ENCODE data around the gene VRK2. TPM values are rescaled to one million over a fixed set of nuclear protein-coding genes. Genes with fewer than 3 reads are reported as not detected.

Gene VRK2
- total and polyA plus RNA-seq, 10 donors: 7.4 to 25.4 (median 22.7) TPM

GRCh38 chr2:58019229-58019628 is 27.4 kb upstream of the VRK2 start:
- intact Hi-C loops (cut with DNase I; ENCODE audit: low total_unique reads): no loop called here
- H3K9me3 ChIP-seq: peaks cover 0 to 22% (median 15%) of the 10 kb centered on the region in 8 donors
- H3K27ac ChIP-seq: no peak overlapping the region
- no peak overlapping the region for H3K4me3 ChIP-seq
- TF ChIP-seq CTCF (IDR thresholded peaks at IDR 0.05 in 8 of 11, conservative IDR thresholded peaks at IDR 0.05 in 3 of 11): no peak
- TF ChIP-seq POLR2A (IDR thresholded peaks at IDR 0.05): no peak
- no peak for TF ChIP-seq POLR2AphosphoS5 (IDR thresholded peaks at IDR 0.05)
- no peaks in the 10 kb centered on the region for H3K27me3 ChIP-seq (replicated peaks in 1 of 7)
- no peaks in the 10 kb centered on the region for H3K36me3 ChIP-seq
- H3K4me1 ChIP-seq: peaks cover 0 to 10% (median 0%) of the 10 kb centered on the region in 6 donors
- DNase-seq: no peak
- 43 to 93% (median 57%) methylated on average over 1 of the region's 1 CpG for WGBS, 5 donors

GRCh38 chr2:58025150-58025933 is 21.3 kb upstream of the VRK2 start:
- H3K4me3 ChIP-seq: no peak overlapping the region
- no peak for DNase-seq
- no peaks in the 10 kb centered on the region for H3K36me3 ChIP-seq
- no peaks in the 10 kb centered on the region for H3K27me3 ChIP-seq (replicated peaks in 1 of 7)
- H3K27ac ChIP-seq: no peak overlapping the region
- 76 to 85% (median 82%) methylated on average over 2 of the region's 2 CpGs for WGBS, 5 donors
- TF ChIP-seq POLR2AphosphoS5 (IDR thresholded peaks at IDR 0.05): no peak
- no peak for TF ChIP-seq CTCF (IDR thresholded peaks at IDR 0.05 in 8 of 11, conservative IDR thresholded peaks at IDR 0.05 in 3 of 11)
- intact Hi-C loops (cut with DNase I; ENCODE audit: low total_unique reads): no loop called here
- no peaks in the 10 kb centered on the region for H3K9me3 ChIP-seq
- peaks cover 0 to 15% (median 0%) of the 10 kb centered on the region in 6 donors for H3K4me1 ChIP-seq

GRCh38 chr2:58027029-58027428 is 19.6 kb upstream of the VRK2 start:
- no peaks in the 10 kb centered on the region for H3K9me3 ChIP-seq
- intact Hi-C loops (cut with DNase I; ENCODE audit: low total_unique reads): no loop called here
- no peak for TF ChIP-seq POLR2AphosphoS5 (IDR thresholded peaks at IDR 0.05)
- no peak for TF ChIP-seq CTCF (IDR thresholded peaks at IDR 0.05 in 8 of 11, conservative IDR thresholded peaks at IDR 0.05 in 3 of 11)
- no peak for TF ChIP-seq POLR2A (IDR thresholded peaks at IDR 0.05)
- no peak overlapping the region for H3K27ac ChIP-seq
- no peak overlapping the region for H3K4me3 ChIP-seq
- peaks cover 0 to 22% (median 1%) of the 10 kb centered on the region in 6 donors for H3K4me1 ChIP-seq
- H3K36me3 ChIP-seq: no peaks in the 10 kb centered on the region
- DNase-seq: no peak
- H3K27me3 ChIP-seq (replicated peaks in 1 of 7): no peaks in the 10 kb centered on the region

DNA sequence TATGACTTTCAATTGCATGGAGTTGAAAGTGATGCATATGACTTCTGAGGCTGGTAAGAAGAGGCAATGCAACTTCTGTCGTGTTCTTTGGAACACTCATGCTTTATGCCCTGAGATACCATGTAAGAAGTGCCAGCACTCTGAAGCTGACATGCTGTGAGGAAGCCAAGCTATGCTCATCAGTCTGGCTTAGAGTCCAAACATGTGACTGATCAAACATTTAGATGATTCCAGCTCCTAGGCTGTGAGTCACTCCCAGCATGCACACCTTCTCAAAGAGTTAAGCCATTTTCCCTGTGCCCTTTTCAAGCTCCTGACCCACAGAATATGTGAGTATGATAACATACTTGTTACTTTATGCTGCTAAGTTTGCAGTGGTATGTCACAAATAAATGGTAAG is 15.8 kb upstream of the VRK2 start:
- Histone ChIP-seq H3K36me3 (no peaks in the 10 kb centered on the region), H3K4me1 (peaks cover 0 to 25% (median 10%) of the 10 kb centered on the region in 6 donors), H3K27me3 (replicated peaks in 1 of 7) (no peaks in the 10 kb centered on the region), H3K9me3 (no peaks in the 10 kb centered on the region), H3K4me3 (no peak overlapping the region), H3K27ac (no peak overlapping the region)
- WGBS, 5 donors: 85 to 100% (median 86%) methylated on average over 1 of the region's 1 CpG
- intact Hi-C loops (cut with DNase I; ENCODE audit: low total_unique reads): no loop called here
- DNase-seq: no peak
- no peak for TF ChIP-seq POLR2A (IDR thresholded peaks at IDR 0.05)
- TF ChIP-seq POLR2AphosphoS5 (IDR thresholded peaks at IDR 0.05): no peak
- no peak for TF ChIP-seq CTCF (IDR thresholded peaks at IDR 0.05 in 8 of 11, conservative IDR thresholded peaks at IDR 0.05 in 3 of 11)

Measured in spleen (tissue), 11 donors.